ENCODE measurements around the gene EVC2. TPM values are rescaled to one million over a fixed set of nuclear protein-coding genes. Genes with fewer than 3 reads are reported as not detected.

EVC2 gene
- total and polyA plus RNA-seq, 7 donors = 0.60 to 14.7 (median 8.6) TPM; not detected in 1

DNA sequence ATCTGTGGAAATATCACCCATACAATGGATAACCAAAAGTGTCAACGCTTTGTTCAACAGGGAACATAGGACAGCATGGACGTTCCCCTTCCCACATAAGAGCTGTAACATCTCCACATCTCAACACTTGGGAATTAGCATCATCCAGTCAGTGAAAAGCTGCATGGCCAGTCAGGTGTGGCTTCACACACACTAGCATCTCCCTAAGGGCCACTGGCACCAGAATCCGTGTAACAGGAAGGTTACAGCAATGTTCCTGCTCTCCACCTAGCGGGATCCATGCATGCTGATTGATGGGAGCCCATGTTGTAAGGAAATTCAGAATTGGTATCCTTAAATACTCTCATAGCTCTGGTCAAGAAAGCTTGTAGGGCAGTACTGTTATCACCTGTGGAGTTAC lies 78.8 kb downstream of the EVC2 start:
- TF ChIP-seq EP300 (IDR thresholded peaks at IDR 0.05) (no peak), POLR2A (IDR thresholded peaks at IDR 0.05) (no peak), POLR2AphosphoS5 (IDR thresholded peaks at IDR 0.05) (no peak)
- TF ChIP-seq, protein P1, sequence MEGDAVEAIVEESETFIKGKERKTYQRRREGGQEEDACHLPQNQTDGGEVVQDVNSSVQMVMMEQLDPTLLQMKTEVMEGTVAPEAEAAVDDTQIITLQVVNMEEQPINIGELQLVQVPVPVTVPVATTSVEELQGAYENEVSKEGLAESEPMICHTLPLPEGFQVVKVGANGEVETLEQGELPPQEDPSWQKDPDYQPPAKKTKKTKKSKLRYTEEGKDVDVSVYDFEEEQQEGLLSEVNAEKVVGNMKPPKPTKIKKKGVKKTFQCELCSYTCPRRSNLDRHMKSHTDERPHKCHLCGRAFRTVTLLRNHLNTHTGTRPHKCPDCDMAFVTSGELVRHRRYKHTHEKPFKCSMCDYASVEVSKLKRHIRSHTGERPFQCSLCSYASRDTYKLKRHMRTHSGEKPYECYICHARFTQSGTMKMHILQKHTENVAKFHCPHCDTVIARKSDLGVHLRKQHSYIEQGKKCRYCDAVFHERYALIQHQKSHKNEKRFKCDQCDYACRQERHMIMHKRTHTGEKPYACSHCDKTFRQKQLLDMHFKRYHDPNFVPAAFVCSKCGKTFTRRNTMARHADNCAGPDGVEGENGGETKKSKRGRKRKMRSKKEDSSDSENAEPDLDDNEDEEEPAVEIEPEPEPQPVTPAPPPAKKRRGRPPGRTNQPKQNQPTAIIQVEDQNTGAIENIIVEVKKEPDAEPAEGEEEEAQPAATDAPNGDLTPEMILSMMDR (IDR thresholded peaks at IDR 0.05) = no peak
- no peaks in the 10 kb centered on the region for H3K27me3 ChIP-seq
- no peak for DNase-seq
- H3K9me3 ChIP-seq = no peaks in the 10 kb centered on the region
- intact Hi-C loops (cut with DNase I) = no loop called here
- no peaks in the 10 kb centered on the region for H3K4me1 ChIP-seq
- no peak overlapping the region for H3K27ac ChIP-seq
- H3K4me3 ChIP-seq = no peak overlapping the region
- 77 to 89% methylated on average over 4 of the region's 4 CpGs for WGBS, 2 donors
- H3K36me3 ChIP-seq = peaks cover 5 to 78% (median 34%) of the 10 kb centered on the region in 4 donors

DNA sequence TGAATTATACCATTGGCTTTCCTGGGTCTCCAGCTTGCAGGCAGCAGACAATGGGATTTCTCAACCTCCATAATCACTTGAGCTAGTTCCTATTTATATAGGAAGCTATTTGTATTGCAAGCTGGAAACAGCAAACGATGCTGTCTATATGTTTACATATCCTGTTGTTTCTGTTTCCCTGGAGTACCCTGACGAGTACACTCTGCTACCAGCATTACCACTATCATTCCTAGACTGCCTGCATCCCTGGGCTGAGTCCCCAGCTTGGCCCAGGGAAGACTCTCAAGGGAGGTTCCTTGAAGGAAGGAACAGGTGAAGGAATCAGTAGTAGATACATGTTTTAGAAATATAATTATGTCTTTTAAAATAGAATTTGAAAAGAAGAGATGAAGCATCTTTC lies 81.4 kb downstream of the EVC2 start:
- WGBS, 2 donors = 22 to 57% methylated on average over 2 of the region's 2 CpGs
- Histone ChIP-seq H3K27me3 (no peaks in the 10 kb centered on the region), H3K4me3 (no peak overlapping the region), H3K4me1 (no peaks in the 10 kb centered on the region), H3K36me3 (peaks cover 5 to 99% (median 48%) of the 10 kb centered on the region in 4 donors), H3K27ac (no peak overlapping the region), H3K9me3 (no peaks in the 10 kb centered on the region)
- intact Hi-C loops (cut with DNase I) = no loop called here
- DNase-seq = no peak
- TF ChIP-seq, protein P1 (IDR thresholded peaks at IDR 0.05) = no peak
- TF ChIP-seq EP300 (IDR thresholded peaks at IDR 0.05) = no peak

DNA sequence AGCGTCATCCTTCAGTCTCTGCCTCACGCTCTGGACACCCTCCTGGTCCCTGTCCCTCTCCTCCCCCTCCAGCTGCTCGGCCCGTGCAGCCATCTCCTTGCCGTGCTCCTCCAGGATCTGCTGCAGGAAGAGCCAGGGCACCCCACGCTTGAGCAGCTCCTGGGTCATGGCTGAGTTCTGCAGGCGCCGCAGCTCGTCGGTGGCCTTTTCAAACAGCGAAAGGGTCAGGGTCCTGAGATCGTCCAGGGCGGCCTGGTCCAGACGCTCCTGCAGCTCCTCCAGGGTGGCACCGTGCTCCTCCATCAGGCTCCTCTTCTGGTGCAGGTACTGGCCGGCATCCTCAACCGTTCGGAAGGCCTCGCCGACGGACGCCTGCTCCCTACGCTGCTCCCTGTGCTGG lies 85.8 kb downstream of the EVC2 start:
- H3K4me3 ChIP-seq = no peak overlapping the region
- no peaks in the 10 kb centered on the region for H3K9me3 ChIP-seq
- intact Hi-C loops (cut with DNase I) = no loop called here
- H3K4me1 ChIP-seq = no peaks in the 10 kb centered on the region
- no peak for TF ChIP-seq POLR2AphosphoS5 (IDR thresholded peaks at IDR 0.05)
- TF ChIP-seq, protein P1 (IDR thresholded peaks at IDR 0.05) = no peak
- 96 to 97% methylated on average over 23 of the region's 23 CpGs for WGBS, 2 donors
- no peaks in the 10 kb centered on the region for H3K27me3 ChIP-seq
- peaks cover 24 to 97% (median 45%) of the 10 kb centered on the region in 4 donors for H3K36me3 ChIP-seq
- no peak overlapping the region for H3K27ac ChIP-seq
- no peak for DNase-seq

DNA sequence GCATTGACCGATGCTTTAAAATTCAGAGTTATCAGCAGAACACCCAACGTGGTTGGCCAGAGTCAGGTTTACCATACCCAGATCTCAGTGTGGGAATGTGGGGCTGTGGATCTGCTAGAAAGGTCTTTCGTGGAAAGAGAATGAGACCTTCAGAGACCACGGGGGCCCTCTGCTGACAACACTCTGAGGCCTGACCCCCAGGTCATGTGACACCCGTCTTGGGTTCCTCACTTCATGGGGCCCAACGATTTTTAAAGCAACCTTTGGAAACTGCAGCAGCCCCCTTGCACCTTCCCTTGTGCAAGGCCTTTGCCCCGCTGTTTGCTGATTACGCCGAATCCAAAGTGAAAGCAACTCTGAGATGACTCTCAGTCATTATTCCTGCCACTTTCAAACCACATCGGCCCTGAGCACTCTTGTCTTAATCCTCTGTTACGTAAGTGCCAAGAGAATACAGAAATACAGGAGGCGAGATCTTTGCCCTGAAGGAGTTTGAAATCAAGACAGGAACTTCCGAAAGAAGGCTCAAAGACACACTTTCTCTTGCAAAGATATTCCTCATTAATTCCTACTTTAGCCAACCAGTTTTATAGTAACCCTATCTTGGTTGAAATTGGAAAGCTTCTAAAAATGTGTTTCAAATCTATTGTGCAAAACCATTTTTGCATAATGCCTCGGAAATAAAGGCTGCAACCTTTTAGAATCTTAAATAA lies 88.3 kb downstream of the EVC2 start:
- intact Hi-C loops (cut with DNase I) = no loop called here
- 77 to 79% methylated on average over 14 of the region's 14 CpGs for WGBS, 2 donors

More for the DNA sequence above, 88.3 kb downstream of the EVC2 start:
- no peak overlapping the region for H3K27ac ChIP-seq
- peaks cover 20 to 97% (median 46%) of the 10 kb centered on the region in 4 donors for H3K36me3 ChIP-seq
- no peaks in the 10 kb centered on the region for H3K27me3 ChIP-seq
- H3K4me3 ChIP-seq = no peak overlapping the region
- DNase-seq = no peak
- no peaks in the 10 kb centered on the region for H3K9me3 ChIP-seq
- TF ChIP-seq POLR2AphosphoS5 (IDR thresholded peaks at IDR 0.05) (no peak), EP300 (IDR thresholded peaks at IDR 0.05) (no peak), POLR2A (IDR thresholded peaks at IDR 0.05) (no peak)
- TF ChIP-seq, protein P1 (IDR thresholded peaks at IDR 0.05) = no peak
- no peaks in the 10 kb centered on the region for H3K4me1 ChIP-seq

All from sigmoid colon (tissue), 7 donors.